Hepatocyte (in vitro differentiated cells): ENCODE data around the gene CHD2. TPM values are rescaled to one million over a fixed set of nuclear protein-coding genes. Genes with fewer than 3 reads are reported as not detected.
A peak's percentile ranks its signal among the peaks of the same experiment; 100 is the strongest.

Experiments used
- DNase-seq: peaks from one replicate; pipeline ENCODE4 v3.0.0-alpha.2; 2016; ENCODE audit warnings: low spot score
- H2AFZ ChIP-seq: fragments of 200-600 bp; sonication (generic); 2 replicates; pipeline ENCODE4 v1.6.0; 2016; ENCODE audit warnings: antibody characterized with exemption, mild to moderate bottlenecking
- H3K27ac ChIP-seq: fragments of 200-600 bp; sonication (generic); 2 replicates; pipeline ENCODE4 v1.5.1; 2016; ENCODE audit warnings: mild to moderate bottlenecking
- H3K27me3 ChIP-seq: fragments of 200-600 bp; sonication (generic); 2 replicates; pipeline ENCODE4 v1.6.1; 2016
- H3K36me3 ChIP-seq: fragments of 200-600 bp; sonication (generic); replicated peaks from 2 replicates; pipeline ENCODE4 v1.5.1; 2016; ENCODE audit warnings: low read depth; ENCODE audit not compliant: insufficient read depth
- H3K4me1 ChIP-seq: fragments of 200-600 bp; sonication (generic); 2 replicates; pipeline ENCODE4 v1.5.1; 2016; ENCODE audit warnings: mild to moderate bottlenecking, moderate library complexity; ENCODE audit not compliant: insufficient read depth
- H3K4me2 ChIP-seq: fragments of 200-600 bp; sonication (generic); 2 replicates; pipeline ENCODE4 v1.6.0; 2016
- H3K4me3 ChIP-seq: fragments of 200-600 bp; sonication (generic); 2 replicates; pipeline ENCODE4 v1.5.1; 2016; ENCODE audit warnings: mild to moderate bottlenecking
- H3K79me2 ChIP-seq: fragments of 200-600 bp; sonication (generic); 2 replicates; pipeline ENCODE4 v1.6.0; 2017; ENCODE audit warnings: mild to moderate bottlenecking
- H3K9me2 ChIP-seq: fragments of 200-600 bp; sonication (generic); replicated peaks from 2 replicates; pipeline ENCODE4 v1.6.0; 2017; ENCODE audit warnings: mild to moderate bottlenecking; ENCODE audit not compliant: insufficient read depth
- H3K9me3 ChIP-seq: fragments of 200-600 bp; sonication (generic); 2 replicates; pipeline ENCODE4 v1.5.1; 2016; ENCODE audit warnings: low read depth, mild to moderate bottlenecking
- H4K20me1 ChIP-seq: fragments of 200-600 bp; sonication (generic); 2 replicates; pipeline ENCODE4 v1.6.0; 2016; ENCODE audit warnings: mild to moderate bottlenecking; ENCODE audit not compliant: insufficient read depth, poor library complexity, severe bottlenecking
- CTCF ChIP-seq: fragments of 200-600 bp; sonication (generic); IDR thresholded peaks from 2 replicates; pipeline ENCODE4 v1.5.1; 2016; ENCODE audit warnings: antibody characterized with exemption, mild to moderate bottlenecking; ENCODE audit not compliant: poor library complexity
- EZH2 ChIP-seq: fragments of 200-600 bp; sonication (generic); IDR thresholded peaks from 2 replicates; pipeline ENCODE4 v1.6.1; 2016; ENCODE audit warnings: antibody characterized with exemption, mild to moderate bottlenecking, borderline replicate concordance
- EZH2phosphoT487 ChIP-seq: fragments of 200-600 bp; sonication (generic); IDR thresholded peaks from one replicate; pipeline ENCODE4 v1.6.1; 2018; ENCODE audit warnings: antibody characterized with exemption, mild to moderate bottlenecking, low read depth, moderate library complexity; ENCODE audit not compliant: unreplicated experiment, severe bottlenecking
- WGBS: methylation state at CpG from one replicate; pipeline ENCODE4 v1.1.6; 2016; ENCODE audit warnings: low lambda C conversion rate; ENCODE audit errors: missing lambda C conversion rate; 5-methylcytosine and 5-hydroxymethylcytosine counted together
- polyA plus RNA-seq: library from polyadenylated mRNA; unstranded; fragments of >200 nt; fragmentation: Nextera tagmentation; extraction: Ambion mirVana; gene quantifications from 2 replicates; pipeline ENCODE4 v1.2.1, GENCODE V29; 2016
- total RNA-seq: library from RNA; depleted of rRNA; stranded (reverse); fragments of >200 nt; gene quantifications from 2 replicates; pipeline ENCODE4 v1.2.3, GENCODE V29; 2014

The CHD2 gene
- total and polyA plus RNA-seq, 2 experiments from 2014 or later, result 49.3 to 133 TPM

GRCh38 chr15:92908713-92909057 lies 8.6 kb downstream of the CHD2 start:
- peak overlapping the region; percentile 94 for H3K27ac ChIP-seq
- peaks cover 94% of the 10 kb centered on the region for H3K79me2 ChIP-seq
- H4K20me1 ChIP-seq, result peaks cover 56% of the 10 kb centered on the region
- no peak overlapping the region for H3K4me3 ChIP-seq
- TF ChIP-seq EZH2 (no peak), CTCF (no peak), EZH2phosphoT487 (no peak)
- H3K4me1 ChIP-seq, result peaks cover 58% of the 10 kb centered on the region
- WGBS, result 68% methylated on average over 6 of the region's 6 CpGs
- no peak for DNase-seq
- no peak overlapping the region for H2AFZ ChIP-seq
- H3K4me2 ChIP-seq, result peak overlapping the region; percentile 84
- H3K9me3 ChIP-seq, result no peaks in the 10 kb centered on the region
- H3K36me3 ChIP-seq, result no peaks in the 10 kb centered on the region
- no peaks in the 10 kb centered on the region for H3K9me2 ChIP-seq
- H3K27me3 ChIP-seq, result no peaks in the 10 kb centered on the region

DNA sequence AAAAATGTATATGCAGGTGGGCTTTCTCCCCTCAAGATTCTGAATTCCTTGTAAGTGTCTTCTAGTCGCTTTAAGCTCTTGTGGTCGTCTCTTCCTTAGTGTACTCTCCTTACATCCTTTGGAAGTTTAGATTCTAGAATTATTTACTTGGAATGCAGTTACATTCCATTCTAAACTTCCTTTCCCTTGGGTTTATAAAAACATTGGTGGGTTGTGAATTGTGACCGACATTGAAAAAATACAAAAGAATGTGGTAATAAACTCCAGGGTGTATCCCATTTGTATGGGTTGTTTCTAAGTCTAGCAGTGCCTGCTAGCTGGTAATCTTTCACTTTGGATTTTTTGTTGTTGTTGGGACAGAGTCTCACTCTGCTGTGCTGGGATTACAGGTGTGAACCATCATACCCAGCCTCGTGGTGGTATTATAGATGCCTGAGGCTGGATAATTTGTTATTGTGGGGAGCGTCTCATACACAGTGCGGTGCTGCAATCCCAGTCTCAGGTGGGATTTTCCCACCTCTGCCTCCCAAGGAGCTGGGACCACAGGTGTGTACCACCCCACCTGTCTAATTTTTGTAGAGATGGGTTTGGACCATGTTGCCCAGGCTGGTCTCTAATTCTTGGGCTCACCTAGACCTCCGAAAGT lies 9.1 kb downstream of the CHD2 start:
- Histone ChIP-seq H3K36me3 (no peaks in the 10 kb centered on the region), H3K4me2 (peak overlapping the region; percentile 84), H3K9me2 (no peaks in the 10 kb centered on the region), H2AFZ (no peak overlapping the region), H3K27ac (peak overlapping the region; percentile 94), H3K79me2 (peaks cover 97% of the 10 kb centered on the region), H3K27me3 (no peaks in the 10 kb centered on the region), H3K4me3 (no peak overlapping the region), H3K9me3 (no peaks in the 10 kb centered on the region), H3K4me1 (peaks cover 60% of the 10 kb centered on the region), H4K20me1 (peaks cover 56% of the 10 kb centered on the region)
- TF ChIP-seq EZH2phosphoT487 (no peak), CTCF (no peak), EZH2 (no peak)
- no peak for DNase-seq
- WGBS, result 63% methylated on average over 7 of the region's 7 CpGs

DNA sequence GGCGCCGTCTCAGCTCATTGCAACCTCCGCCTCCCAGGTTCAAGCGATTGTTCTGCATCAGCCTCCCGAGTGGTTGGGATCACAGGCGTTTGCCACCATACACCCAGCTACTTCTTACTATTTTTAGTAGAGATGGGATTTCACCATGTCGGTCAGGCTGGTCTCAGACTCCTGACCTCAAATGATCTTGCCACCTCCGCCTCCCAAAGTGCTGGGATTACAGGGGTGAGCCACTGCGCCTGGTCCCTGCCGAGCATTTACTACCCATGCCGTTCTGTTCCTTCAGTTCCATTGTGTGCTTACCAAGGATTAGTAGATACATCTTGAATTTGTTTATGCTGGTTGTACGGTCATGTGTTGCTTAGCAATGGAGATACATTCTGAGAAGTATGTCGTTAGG lies 10.3 kb downstream of the CHD2 start:
- 83% methylated on average over 13 of the region's 13 CpGs for WGBS
- Histone ChIP-seq H2AFZ (no peak overlapping the region), H3K79me2 (peaks cover 100% of the 10 kb centered on the region), H3K4me3 (no peak overlapping the region), H3K9me2 (no peaks in the 10 kb centered on the region), H3K4me1 (peaks cover 65% of the 10 kb centered on the region), H3K27ac (peak overlapping the region; percentile 29), H3K36me3 (no peaks in the 10 kb centered on the region), H4K20me1 (peaks cover 56% of the 10 kb centered on the region), H3K27me3 (no peaks in the 10 kb centered on the region), H3K4me2 (no peak overlapping the region), H3K9me3 (no peaks in the 10 kb centered on the region)
- no peak for DNase-seq
- TF ChIP-seq EZH2 (no peak), EZH2phosphoT487 (no peak), CTCF (no peak)

DNA sequence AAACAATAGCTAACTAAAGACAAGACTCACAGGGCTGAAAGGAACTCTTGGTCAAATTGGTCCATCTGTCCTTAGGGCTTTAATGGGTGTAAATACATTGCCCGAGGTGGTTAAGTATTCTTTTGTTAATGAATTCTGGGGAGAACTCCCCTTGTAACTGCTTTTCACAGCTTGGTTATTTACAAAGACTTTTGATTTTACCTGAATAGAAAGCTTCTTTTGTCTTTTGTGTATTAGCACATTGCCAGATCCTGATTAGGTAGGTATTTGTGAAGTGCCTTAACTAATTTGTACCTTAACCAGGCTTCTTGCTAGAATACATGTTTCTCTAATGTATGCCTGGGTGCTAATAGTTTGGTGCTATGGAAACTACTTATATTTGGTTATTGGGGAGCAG lies 14.0 kb downstream of the CHD2 start:
- Histone ChIP-seq H3K27ac (peak overlapping the region; percentile 91), H3K4me3 (no peak overlapping the region), H3K4me1 (peaks cover 57% of the 10 kb centered on the region), H3K79me2 (peaks cover 97% of the 10 kb centered on the region), H2AFZ (no peak overlapping the region), H3K36me3 (no peaks in the 10 kb centered on the region), H3K4me2 (no peak overlapping the region), H4K20me1 (peaks cover 31% of the 10 kb centered on the region), H3K9me3 (no peaks in the 10 kb centered on the region), H3K27me3 (no peaks in the 10 kb centered on the region), H3K9me2 (no peaks in the 10 kb centered on the region)
- WGBS, result 34% methylated on average over 1 of the region's 1 CpG
- no peak for DNase-seq
- TF ChIP-seq EZH2 (no peak), CTCF (no peak), EZH2phosphoT487 (no peak)
